GM10248 (cell line): ENCODE results near the gene TBC1D17.

Experiments used
- CTCF ChIA-PET: fragments of 300-600 bp; sonication (Branson Sonifier 250); formaldehyde crosslinking; extraction: SDS; loops from one replicate; lab custom pipeline; 2021; ENCODE audit warnings: antibody characterized with exemption; lab: Yijun Ruan, JAX
- POLR2A ChIA-PET: fragments of 350-650 bp; sonication (Branson Sonifier 250); formaldehyde crosslinking; extraction: SDS; loops from one replicate; lab custom pipeline; 2020; ENCODE audit warnings: antibody characterized with exemption; lab: Yijun Ruan, JAX
- DNase-seq: peaks from one replicate; pipeline ENCODE4 v3.0.0; 2012; ENCODE audit errors: extremely low spot score
- CTCF ChIP-seq: IDR thresholded peaks from 2 replicates; pipeline ENCODE4 v1.5.1; 2012; ENCODE audit warnings: mild to moderate bottlenecking, low read depth; ENCODE audit errors: extremely low read depth, missing control alignments, control extremely low read depth

The TBC1D17 gene

DNA sequence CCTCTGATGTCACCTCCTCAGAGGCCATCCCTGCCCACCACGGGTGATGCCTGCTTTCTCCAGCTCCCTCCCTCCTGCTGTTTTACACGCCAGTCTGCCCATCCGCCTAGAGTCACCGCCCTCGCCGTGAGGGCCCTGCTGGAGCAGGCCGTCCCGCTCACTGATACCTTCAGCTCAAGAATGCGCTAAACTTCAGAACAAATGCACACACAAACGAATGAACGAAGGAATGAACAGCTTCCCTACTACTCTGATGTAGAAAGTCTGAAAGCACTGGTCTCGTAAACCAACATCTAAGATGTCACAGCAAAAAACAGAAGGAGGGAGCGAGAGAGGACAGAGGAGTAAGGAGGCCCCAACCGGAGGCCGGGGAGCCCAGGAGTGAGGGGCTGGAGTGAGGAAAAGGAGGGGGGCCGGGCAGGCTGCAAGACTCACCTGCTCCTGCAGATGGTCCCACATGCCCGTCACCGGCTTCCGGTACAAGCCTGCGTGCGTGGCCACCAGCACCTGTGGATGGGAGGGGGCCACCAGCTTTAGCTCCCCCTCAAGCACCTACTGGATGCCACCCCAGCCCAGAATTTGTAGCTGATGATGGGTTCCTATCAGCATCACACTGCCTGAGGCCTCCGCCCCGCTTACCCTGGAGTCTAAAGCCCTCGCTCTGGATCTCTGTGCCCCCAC is 14.1 kb upstream of the TBC1D17 start:
- ChIA-PET POLR2A (no interaction called here), CTCF (interaction anchor here (1.1 kb wide), 1 partner anchor 13 kb away, joined by 3 read pairs; no protein-coding TSS in a partner anchor)
- no peak for DNase-seq
- no peak for TF ChIP-seq CTCF

GRCh38 chr19:49863935-49864320 is 13.6 kb upstream of the TBC1D17 start:
- TF ChIP-seq CTCF: no peak
- ChIA-PET CTCF (interaction anchor here (1.1 kb wide), 1 partner anchor 13 kb away, joined by 3 read pairs; no protein-coding TSS in a partner anchor), POLR2A (no interaction called here)
- no peak for DNase-seq

GRCh38 chr19:49864890-49865289 is 12.6 kb upstream of the TBC1D17 start:
- ChIA-PET POLR2A (no interaction called here), CTCF (no interaction called here)
- no peak for DNase-seq
- TF ChIP-seq CTCF: no peak

DNA sequence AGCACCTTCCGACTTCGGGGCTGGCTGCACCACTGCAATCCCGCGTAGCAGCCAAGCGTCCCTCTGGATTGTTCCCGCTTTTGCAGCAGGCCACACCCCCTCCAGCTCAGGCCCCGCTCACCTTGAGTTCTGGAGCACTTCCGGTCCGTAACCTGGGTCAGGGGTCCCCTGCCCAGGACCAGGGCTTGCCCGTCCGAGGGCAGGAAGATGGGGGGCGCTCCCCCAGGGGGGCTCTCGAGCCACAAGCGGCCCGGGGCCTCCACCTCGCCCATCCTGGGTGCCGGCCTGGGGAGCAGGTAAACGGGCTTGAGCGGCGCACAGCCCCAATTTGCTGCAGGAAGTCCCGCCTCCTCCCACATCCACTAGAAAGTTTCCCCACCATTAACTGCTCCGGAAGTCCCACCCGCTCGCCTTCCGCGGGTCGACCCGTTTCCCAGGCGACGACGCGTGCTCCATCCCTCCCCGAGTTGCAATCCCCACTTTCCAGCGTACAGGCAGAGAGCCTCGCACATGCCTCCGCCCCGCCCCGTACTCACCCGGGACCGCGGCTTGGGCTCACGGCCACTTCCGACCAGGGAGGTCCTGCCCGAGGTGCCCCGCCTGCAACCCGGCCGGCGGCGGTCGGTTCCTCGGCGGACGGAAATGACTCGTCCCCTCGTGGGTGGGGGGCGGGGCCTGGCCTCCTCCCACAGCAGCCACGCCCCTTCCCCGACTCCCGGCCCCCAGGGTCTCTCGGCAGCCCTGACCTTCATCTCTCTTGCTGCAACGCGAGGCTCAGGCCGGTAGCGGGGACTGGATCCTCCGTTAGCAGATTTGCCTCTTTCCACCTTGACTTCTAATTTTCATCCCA is 10.3 kb upstream of the TBC1D17 start, which contains the start of gene PNKP:
PNKP (minus strand) TSS at position 644 of the 850 bp plus-strand sequence; CDS start at position 272, 372 bp downstream.
- DNase-seq: peak; percentile 95
- TF ChIP-seq CTCF: no peak
- CTCF ChIA-PET: interaction anchor here (1.0 kb wide), 1 partner anchor 9 kb away, joined by 4 read pairs; no protein-coding TSS in a partner anchor
- POLR2A ChIA-PET: interaction anchor here (1.0 kb wide), 1 partner anchor 63 kb away, joined by 3 read pairs; no protein-coding TSS in a partner anchor

- no peak for DNase-seq
- TF ChIP-seq CTCF: no peak
Observed at GRCh38 chr19:49869009-49869483, 8.5 kb upstream of the TBC1D17 start.

DNA sequence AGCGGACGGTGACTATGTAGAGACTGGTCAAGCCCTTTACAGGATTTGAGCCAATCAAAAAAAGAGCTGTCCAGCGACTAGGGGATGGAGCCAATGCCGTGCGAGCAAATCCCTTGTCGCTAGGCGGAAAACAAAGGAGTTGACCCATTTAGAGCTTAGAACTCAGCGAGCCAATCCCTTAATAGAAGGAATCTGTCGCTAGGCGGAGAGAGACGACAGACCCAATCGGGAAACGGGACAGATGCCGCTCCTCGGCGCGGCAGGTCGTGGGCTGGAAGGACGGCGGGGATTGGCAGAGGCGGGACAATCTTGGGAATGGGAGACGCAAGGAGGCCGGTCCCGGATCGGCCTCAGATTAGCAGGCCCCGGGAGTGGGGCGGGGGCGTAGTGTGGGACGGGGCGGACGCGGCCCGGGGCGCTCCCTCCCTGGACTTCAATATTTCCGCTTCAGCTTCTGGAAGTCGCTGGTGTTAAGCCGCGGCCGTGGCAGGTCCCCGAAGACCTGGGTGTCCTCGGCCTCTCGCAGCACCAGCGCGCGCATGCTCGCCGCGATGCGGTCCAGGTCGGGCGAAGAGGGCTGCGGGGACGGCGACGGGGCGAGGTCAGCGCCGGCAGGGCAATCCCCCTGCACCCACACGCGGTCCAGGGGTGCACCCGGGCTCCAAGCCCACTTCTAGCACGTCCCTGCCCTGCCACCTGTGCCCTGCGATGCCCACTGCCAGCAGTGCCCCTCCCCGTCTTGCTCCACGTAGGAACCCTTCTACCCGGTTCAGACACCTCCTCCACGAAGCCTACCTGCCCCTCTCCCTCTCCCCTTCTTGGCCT is 7.8 kb upstream of the TBC1D17 start:
- no peak for TF ChIP-seq CTCF
- POLR2A ChIA-PET: interaction anchor here (0.6 to 1.3 kb wide), 8 partner anchors 11 to 485 kb away, joined by 3 to 11 read pairs (median 4); partner anchors contain the start of genes ATF5 and PTOV1
- CTCF ChIA-PET: interaction anchor here (0.9 to 1.3 kb wide), 2 partner anchors 189 to 193 kb away, joined by 3 to 4 read pairs; partner anchors contain the start of gene PRMT1
- peak; percentile 89 for DNase-seq

More at GRCh38 chr19:49869009-49869483, 8.5 kb upstream of the TBC1D17 start:
- CTCF ChIA-PET: interaction anchor here (0.9 to 1.3 kb wide), 2 partner anchors 188 to 192 kb away, joined by 3 to 4 read pairs; partner anchors contain the start of gene PRMT1
- POLR2A ChIA-PET: interaction anchor here (0.6 to 1.3 kb wide), 8 partner anchors 10 to 484 kb away, joined by 3 to 11 read pairs (median 4); partner anchors contain the start of genes ATF5 and PTOV1
